ENCODE results near the gene CHRD. TPM values are rescaled to one million over a fixed set of nuclear protein-coding genes. Genes with fewer than 3 reads are reported as not detected.

Gene CHRD
- total RNA-seq, 1 donor from 2014 or later, result 0.34 TPM

- peak; percentile 51 for DNase-seq
These were observed 17.8 kb upstream of the CHRD start for GRCh38 chr3:184361932-184362667.

- DNase-seq, result peak; percentile 97
These were observed 16.9 kb upstream of the CHRD start for GRCh38 chr3:184362668-184363546.

- DNase-seq, result no peak
These were observed 13.1 kb upstream of the CHRD start for GRCh38 chr3:184366619-184367289.

GRCh38 chr3:184368116-184368515 is 11.7 kb upstream of the CHRD start:
- DNase-seq, result no peak

GRCh38 chr3:184368586-184369183 is 11.2 kb upstream of the CHRD start:
- DNase-seq, result peak; percentile 78

GRCh38 chr3:184371570-184372018 is 8.3 kb upstream of the CHRD start:
- peak; percentile 95 for DNase-seq

GRCh38 chr3:184372296-184372821 is 7.5 kb upstream of the CHRD start:
- no peak for DNase-seq

GRCh38 chr3:184372911-184373310 is 6.9 kb upstream of the CHRD start:
- DNase-seq, result no peak

GRCh38 chr3:184373422-184373821 is 6.4 kb upstream of the CHRD start:
- DNase-seq, result no peak

- DNase-seq, result no peak
These were observed 4.0 kb upstream of the CHRD start for GRCh38 chr3:184375747-184376461.

GRCh38 chr3:184377374-184377773 is 2.5 kb upstream of the CHRD start:
- DNase-seq, result no peak

- DNase-seq, result no peak
These were observed 1.9 kb upstream of the CHRD start, which contains the start of gene THPO for GRCh38 chr3:184377882-184378445. THPO (minus strand) TSS chr3:184378207; CDS start chr3:184376259, 1,948 bp downstream.

GRCh38 chr3:184378651-184379357 is 1.1 kb upstream of the CHRD start:
- no peak for DNase-seq

GRCh38 chr3:184380185-184380626 is 352 bp downstream of the CHRD start:
- peak; percentile 46 for DNase-seq

GRCh38 chr3:184380627-184381260 is 890 bp downstream of the CHRD start:
- no peak for DNase-seq

- DNase-seq, result peak; percentile 14
These were observed 1.7 kb downstream of the CHRD start for GRCh38 chr3:184381261-184382224.

- DNase-seq, result no peak
These were observed 2.6 kb downstream of the CHRD start for GRCh38 chr3:184382326-184383032.
